Hematopoietic multipotent progenitor cell treated with erythropoietin and hydrocortisone succinate and interleukin-3 and kit ligand, for 4 days (in vitro differentiated cells): ENCODE measurements around the gene HASPIN.
"Not testable (repeated sequence)": the region's sequence is repeated elsewhere in the genome, so short reads cannot be mapped to it uniquely, and the experiment has no call there.

ENCODE experiments used
- DNase-seq: peaks from one replicate; pipeline ENCODE4 v3.0.0-alpha.2; 2015

HASPIN gene

GRCh38 chr17:3697103-3697476 is 26.6 kb upstream of the HASPIN start:
- no peak for DNase-seq

GRCh38 chr17:3698139-3698538 is 25.6 kb upstream of the HASPIN start:
- DNase-seq, result no peak

GRCh38 chr17:3699951-3700350 is 23.8 kb upstream of the HASPIN start:
- DNase-seq, result no peak

GRCh38 chr17:3702041-3702539 is 21.6 kb upstream of the HASPIN start:
- DNase-seq, result not testable (repeated sequence)

- no peak for DNase-seq
Measured at GRCh38 chr17:3704931-3705717, 18.6 kb upstream of the HASPIN start.

- not testable (repeated sequence) for DNase-seq
Measured at GRCh38 chr17:3705718-3705984, 18.1 kb upstream of the HASPIN start.

GRCh38 chr17:3708366-3708765 is 15.3 kb upstream of the HASPIN start:
- no peak for DNase-seq

GRCh38 chr17:3710951-3711383 is 12.7 kb upstream of the HASPIN start:
- DNase-seq, result peak; percentile 82

- DNase-seq, result peak; percentile 97
Measured at GRCh38 chr17:3712811-3713463, 10.8 kb upstream of the HASPIN start.

GRCh38 chr17:3715296-3715695 is 8.4 kb upstream of the HASPIN start:
- no peak for DNase-seq

GRCh38 chr17:3718201-3718600 is 5.5 kb upstream of the HASPIN start:
- DNase-seq, result no peak

GRCh38 chr17:3719265-3719664 is 4.4 kb upstream of the HASPIN start:
- DNase-seq, result no peak

- DNase-seq, result no peak
Measured at GRCh38 chr17:3722716-3723115, 987 bp upstream of the HASPIN start.

GRCh38 chr17:3723188-3723555 is 531 bp upstream of the HASPIN start:
- no peak for DNase-seq

- DNase-seq, result no peak
Measured at GRCh38 chr17:3724378-3725077, 825 bp downstream of the HASPIN start.

- no peak for DNase-seq
Measured at GRCh38 chr17:3727041-3727440, 3.3 kb downstream of the HASPIN start.

- DNase-seq, result not testable (repeated sequence)
Measured at GRCh38 chr17:3728099-3728498, 4.4 kb downstream of the HASPIN start.

GRCh38 chr17:3729881-3730280 is 6.2 kb downstream of the HASPIN start:
- no peak for DNase-seq

GRCh38 chr17:3730881-3731429 is 7.3 kb downstream of the HASPIN start:
- no peak for DNase-seq

GRCh38 chr17:3732210-3732621 is 8.5 kb downstream of the HASPIN start:
- DNase-seq, result no peak

- DNase-seq, result not testable (repeated sequence)
Measured at GRCh38 chr17:3734911-3735276, 11.2 kb downstream of the HASPIN start.

- peak; percentile 45 for DNase-seq
Measured at GRCh38 chr17:3735515-3735914, 11.8 kb downstream of the HASPIN start.

GRCh38 chr17:3738562-3739295 is 15.0 kb downstream of the HASPIN start:
- DNase-seq, result no peak
